Ureter (tissue), 1 donor: ENCODE data around the gene MARCHF3. TPM values are rescaled to one million over a fixed set of nuclear protein-coding genes. Genes with fewer than 3 reads are reported as not detected.
"Not testable (repeated sequence)": the region's sequence is repeated elsewhere in the genome, so short reads cannot be mapped to it uniquely, and the experiment has no call there.

Experiments used
- DNase-seq: peaks from one replicate; pipeline ENCODE4 v3.0.0-alpha.2; 2020; ENCODE audit warnings: low spot score
- total RNA-seq: library from RNA; stranded (reverse); gene quantifications from one replicate; pipeline ENCODE4 v1.2.4, GENCODE V29; 2023
- donor health status: DM: yes; HTN: yes; CAD: no.

Gene MARCHF3, protein sequence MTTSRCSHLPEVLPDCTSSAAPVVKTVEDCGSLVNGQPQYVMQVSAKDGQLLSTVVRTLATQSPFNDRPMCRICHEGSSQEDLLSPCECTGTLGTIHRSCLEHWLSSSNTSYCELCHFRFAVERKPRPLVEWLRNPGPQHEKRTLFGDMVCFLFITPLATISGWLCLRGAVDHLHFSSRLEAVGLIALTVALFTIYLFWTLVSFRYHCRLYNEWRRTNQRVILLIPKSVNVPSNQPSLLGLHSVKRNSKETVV
- 7.0 TPM for total RNA-seq

DNA sequence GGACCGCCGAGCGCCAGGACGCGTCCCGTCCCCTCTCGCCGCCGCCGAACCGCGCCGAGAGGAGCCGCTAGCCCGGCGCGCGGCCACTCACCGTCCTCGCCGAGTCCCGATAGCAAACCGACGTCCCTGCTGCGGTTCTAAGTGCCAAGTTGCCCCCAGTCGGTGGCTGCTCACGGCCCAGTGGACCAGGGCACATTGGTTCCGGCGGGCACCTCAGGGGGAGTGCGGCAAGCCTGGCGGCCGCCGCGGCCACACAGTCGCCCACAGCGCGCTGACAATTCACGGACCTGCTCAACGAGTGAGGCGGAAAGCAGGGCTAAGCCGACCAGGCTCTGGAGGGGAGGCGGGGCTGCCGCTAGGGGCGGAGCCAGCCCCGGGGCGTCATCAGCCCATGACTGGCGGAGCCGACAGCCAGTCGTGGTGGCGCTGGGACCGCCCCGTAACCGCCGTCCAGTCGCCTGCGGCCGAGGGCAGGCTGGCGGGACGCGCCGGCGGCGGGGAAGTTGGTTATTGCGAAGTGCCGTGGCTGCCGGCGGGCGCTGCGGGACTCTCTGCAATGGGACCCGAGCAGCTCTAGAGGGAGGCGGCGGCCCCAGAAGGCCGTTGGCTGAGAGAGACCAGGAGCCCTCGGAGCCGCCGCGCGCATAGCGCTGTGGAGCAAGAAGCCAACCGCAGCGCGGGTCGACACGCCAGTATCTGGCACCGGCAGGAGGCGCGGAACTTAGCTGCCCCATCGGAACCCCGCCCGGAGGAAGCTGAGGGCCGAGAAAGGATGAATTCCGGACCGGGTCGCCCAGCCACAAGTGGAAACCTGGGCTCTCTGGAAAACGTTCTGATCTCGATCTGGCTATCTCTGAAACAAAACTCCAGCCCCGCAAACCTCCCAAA lies at the start of gene MARCHF3:
Gene MARCHF3 (minus strand): TSS at position 300 of the 888 bp plus-strand sequence. CDS start 112,387 bp downstream, outside the sequence.
- peak; percentile 94 for DNase-seq

DNA sequence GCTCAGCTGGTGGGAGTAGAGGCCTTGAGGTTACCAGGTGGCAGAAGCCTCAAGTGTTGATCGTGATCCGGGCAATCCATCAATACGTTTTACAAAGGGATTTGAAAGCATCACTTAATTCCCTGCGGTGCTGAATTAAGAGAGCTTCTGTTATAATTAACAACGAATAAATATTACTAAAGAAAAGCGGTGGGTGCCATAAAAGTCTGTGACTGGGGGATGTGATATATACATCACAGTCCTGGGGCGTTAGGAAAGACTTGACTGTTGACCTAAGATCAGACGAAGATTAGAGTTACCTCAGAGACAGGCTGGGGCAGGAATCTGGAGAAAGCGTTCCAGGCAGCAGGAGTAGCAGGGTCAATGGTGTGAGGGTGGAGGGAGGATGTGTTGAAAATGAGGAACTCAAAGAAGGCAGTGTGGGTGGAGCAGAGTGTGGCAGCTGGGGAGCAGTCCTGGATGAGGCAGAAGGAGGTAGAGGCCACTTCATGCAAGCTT lies 49.7 kb upstream of the MARCHF3 start:
- DNase-seq, result peak; percentile 56

GRCh38 chr5:127077366-127077765 lies 47.0 kb upstream of the MARCHF3 start:
- DNase-seq, result no peak

DNA sequence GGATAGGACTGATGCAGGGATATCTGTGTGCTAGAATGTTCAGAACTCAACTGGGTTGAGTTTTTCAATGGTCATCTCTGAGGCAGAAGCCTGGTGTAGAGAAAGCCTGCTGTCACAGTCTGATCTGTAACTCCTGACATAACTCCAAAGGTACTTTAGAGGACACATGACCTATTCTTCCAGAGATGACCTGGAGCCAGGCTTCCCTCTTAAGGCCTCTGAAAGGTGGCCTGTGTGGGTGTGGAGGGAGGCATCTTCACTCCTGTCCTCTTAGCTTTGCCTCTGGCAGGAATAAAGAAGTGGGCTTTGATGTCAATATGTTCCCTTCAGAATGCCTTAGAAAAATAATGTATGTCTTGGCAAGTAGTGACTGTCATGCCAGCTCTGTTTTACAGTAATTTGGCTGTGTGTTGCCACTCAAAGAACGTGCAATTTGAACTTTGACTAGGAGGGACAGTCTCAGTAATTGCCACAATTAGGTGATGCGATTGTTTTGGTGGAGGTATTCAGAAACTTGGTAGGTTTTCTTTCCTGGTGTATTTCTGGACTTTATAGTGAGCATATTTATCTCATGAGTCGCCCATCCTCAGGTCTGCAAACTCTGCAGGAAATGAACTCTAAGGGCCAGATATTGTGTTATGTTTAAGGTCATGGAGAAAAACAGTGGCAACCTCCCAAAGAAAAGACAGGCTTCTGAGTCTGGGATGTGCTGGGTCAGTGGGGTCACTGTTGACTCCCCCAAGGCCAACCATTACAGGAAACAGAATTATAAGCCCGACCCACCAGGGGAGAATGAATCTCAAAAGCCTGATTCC lies 46.2 kb upstream of the MARCHF3 start:
- DNase-seq, result no peak

DNA sequence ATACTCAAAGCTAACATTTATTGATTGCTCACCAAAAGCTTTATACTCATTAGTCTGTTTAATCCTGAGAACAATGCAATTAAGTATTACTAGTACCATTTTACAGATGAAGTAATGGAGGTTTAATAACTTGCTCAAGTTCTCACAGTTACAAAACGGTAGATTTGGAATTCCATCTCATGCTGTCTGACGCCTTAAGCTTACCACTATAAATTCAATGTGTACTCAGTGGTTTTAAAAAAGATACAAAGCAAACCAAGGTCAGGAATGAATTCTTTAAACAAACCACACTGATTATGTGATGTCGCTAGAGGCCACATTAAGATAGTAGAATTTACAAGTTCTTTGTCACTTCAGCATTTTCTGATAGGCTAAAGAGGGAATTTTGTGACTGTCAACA lies 44.1 kb upstream of the MARCHF3 start:
- DNase-seq, result no peak

- DNase-seq, result peak; percentile 58
Observed at GRCh38 chr5:127072861-127073846, 42.8 kb upstream of the MARCHF3 start, which contains the start of gene C5orf63. TSS of gene C5orf63 (minus strand) at chr5:127073502. CDS start at chr5:127058995, 14,507 bp downstream.

GRCh38 chr5:127070243-127070642 lies 39.9 kb upstream of the MARCHF3 start:
- no peak for DNase-seq

- no peak for DNase-seq
Observed at GRCh38 chr5:127068493-127069214, 38.3 kb upstream of the MARCHF3 start.

GRCh38 chr5:127066721-127067120 lies 36.4 kb upstream of the MARCHF3 start:
- DNase-seq, result no peak

GRCh38 chr5:127064253-127064840 lies 34.0 kb upstream of the MARCHF3 start:
- no peak for DNase-seq

GRCh38 chr5:127063257-127063913 lies 33.0 kb upstream of the MARCHF3 start:
- DNase-seq, result no peak

DNA sequence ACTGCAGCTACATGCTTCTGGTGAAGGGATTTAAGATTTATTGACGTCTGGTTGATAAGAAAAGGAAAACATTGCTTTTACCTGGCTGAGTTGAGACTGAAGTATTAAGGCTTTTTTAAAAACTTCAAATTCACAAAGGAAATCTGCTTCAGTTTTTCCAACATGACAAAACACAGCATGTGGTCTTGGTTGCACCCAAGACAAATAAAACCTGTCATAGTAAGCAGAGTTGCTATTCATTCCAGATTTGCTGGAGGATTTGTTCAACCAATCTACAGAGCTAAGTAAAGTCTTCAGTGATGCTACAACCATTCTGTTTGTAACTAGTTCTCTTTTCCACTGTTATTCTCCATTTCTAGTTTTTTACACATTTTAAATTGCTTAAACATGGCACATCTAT lies 31.6 kb upstream of the MARCHF3 start:
- DNase-seq, result no peak

GRCh38 chr5:127061537-127061936 lies 31.2 kb upstream of the MARCHF3 start:
- no peak for DNase-seq

DNA sequence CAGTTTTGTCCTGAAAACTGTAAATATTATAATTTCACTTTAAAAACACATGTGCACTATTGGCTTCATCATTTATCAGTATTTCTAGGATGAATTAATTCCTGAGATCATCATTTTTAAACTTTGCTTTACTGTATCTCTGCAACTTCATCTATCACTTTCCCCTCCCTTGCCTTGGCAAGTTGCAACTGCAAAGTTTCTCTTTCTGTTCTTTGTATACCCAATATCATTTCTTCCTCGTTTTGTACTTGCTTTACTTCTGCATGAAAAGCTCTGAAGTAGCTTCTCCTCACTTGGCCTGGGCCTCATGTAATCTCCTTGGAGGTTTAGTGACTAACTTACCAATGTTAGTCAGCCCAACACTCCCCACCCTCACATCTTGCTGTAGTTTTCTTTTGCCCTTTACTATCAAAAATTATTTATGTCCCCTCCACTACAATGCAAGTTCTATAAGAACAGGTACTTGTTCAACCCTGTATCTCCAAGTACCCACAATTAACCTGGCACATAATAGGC lies 30.2 kb upstream of the MARCHF3 start:
- DNase-seq, result no peak

GRCh38 chr5:127056896-127057295 lies 26.5 kb upstream of the MARCHF3 start:
- DNase-seq, result no peak

DNA sequence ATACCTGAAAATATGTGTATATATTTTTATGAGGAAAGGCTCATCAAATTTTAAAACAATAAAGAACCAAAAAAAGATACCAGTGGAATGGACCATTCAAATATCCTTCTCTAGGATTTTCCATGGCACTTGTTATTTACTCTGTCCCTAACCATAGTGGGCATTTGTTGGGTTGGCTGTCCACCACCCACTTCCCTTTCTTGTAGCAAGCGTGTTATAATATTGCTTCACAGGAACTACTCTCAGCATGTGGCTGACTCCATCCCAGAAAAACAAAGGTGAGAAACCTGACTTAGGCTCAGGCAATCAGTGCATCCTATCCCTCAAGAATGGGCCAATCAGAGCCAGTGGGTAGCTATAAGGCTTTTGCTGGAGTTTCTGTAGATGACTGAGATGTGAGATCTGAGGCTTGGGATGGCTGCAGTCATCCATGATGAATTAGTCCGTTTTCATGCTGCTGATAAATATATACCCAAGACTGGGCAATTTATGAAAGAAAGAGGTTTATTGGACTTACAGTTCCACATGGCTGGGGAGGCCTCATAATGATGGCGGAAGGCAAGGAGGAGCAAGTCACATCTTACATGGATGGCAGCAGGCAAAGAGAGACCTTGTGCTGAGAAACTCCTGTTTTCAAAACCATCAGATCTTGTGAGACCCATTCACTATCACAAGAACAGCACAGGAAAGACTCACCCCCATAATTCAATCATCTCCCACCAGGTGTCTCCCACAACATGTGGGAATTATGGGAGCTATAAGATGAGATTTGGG lies 25.7 kb upstream of the MARCHF3 start:
- no peak for DNase-seq

- DNase-seq, result not testable (repeated sequence)
Observed at GRCh38 chr5:127053551-127053950, 23.2 kb upstream of the MARCHF3 start.

GRCh38 chr5:127053049-127053448 lies 22.7 kb upstream of the MARCHF3 start:
- no peak for DNase-seq
